Neural cell (in vitro differentiated cells): ENCODE measurements around the gene CREBBP. TPM values are rescaled to one million over a fixed set of nuclear protein-coding genes. Genes with fewer than 3 reads are reported as not detected.

ENCODE experiments used
- H2AFZ ChIP-seq: fragments of 200-600, 300-800 bp; sonication (generic), shearing (Covaris generic); 2 replicates; pipeline ENCODE4 v1.6.0; 2014; ENCODE audit warnings: low read depth, mild to moderate bottlenecking, antibody characterized with exemption, low read length, moderate library complexity
- H3F3A ChIP-seq: fragments of 200-600 bp; shearing (Covaris generic); 2 replicates; pipeline ENCODE4 v1.6.1; 2016; ENCODE audit warnings: mild to moderate bottlenecking, moderate library complexity, mixed read lengths, antibody characterized with exemption, low read length; ENCODE audit not compliant: insufficient read depth, poor library complexity, severe bottlenecking
- H3K27ac ChIP-seq: fragments of 200-600, 300-800 bp; sonication (generic), shearing (Covaris generic); 2 replicates; pipeline ENCODE4 v1.5.1; 2014; ENCODE audit warnings: mild to moderate bottlenecking, low read length, moderate library complexity
- H3K27me3 ChIP-seq: fragments of 300-800, 200-600 bp; sonication (generic), shearing (Covaris generic); 2 replicates; pipeline ENCODE4 v1.6.0; 2014; ENCODE audit warnings: mild to moderate bottlenecking, low read depth, low read length, moderate library complexity; ENCODE audit not compliant: insufficient read depth
- H3K36me3 ChIP-seq: fragments of 300-800, 200-600 bp; sonication (generic), shearing (Covaris generic); 2 replicates; pipeline ENCODE4 v1.5.1; 2014; ENCODE audit warnings: mild to moderate bottlenecking, antibody characterized with exemption, low read length, moderate library complexity; ENCODE audit not compliant: insufficient read depth
- H3K4me2 ChIP-seq: fragments of 300-800, 200-600 bp; sonication (generic), shearing (Covaris generic); 2 replicates; pipeline ENCODE4 v1.6.0; 2014; ENCODE audit warnings: mild to moderate bottlenecking, low read length
- H3K4me3 ChIP-seq: fragments of 300-800, 200-600 bp; sonication (generic), shearing (Covaris generic); 2 replicates; pipeline ENCODE4 v1.5.1; 2014; ENCODE audit warnings: mild to moderate bottlenecking, low read length, moderate library complexity
- H3K79me2 ChIP-seq: fragments of 200-600 bp; shearing (Covaris generic); replicated peaks from 2 replicates; pipeline ENCODE4 v1.6.0; 2014; ENCODE audit warnings: mild to moderate bottlenecking, low read length, moderate library complexity; ENCODE audit not compliant: insufficient read depth
- H3K9ac ChIP-seq: fragments of 300-800, 200-600 bp; sonication (generic), shearing (Covaris generic); 2 replicates; pipeline ENCODE4 v1.6.1; 2016; ENCODE audit warnings: mild to moderate bottlenecking, low read length, mixed read lengths
- H3K9me2 ChIP-seq: fragments of 200-600 bp; shearing (Covaris generic); 2 replicates; pipeline ENCODE4 v1.6.1; 2016; ENCODE audit warnings: mild to moderate bottlenecking, low read length, mixed read lengths; ENCODE audit not compliant: insufficient read depth
- H3K9me3 ChIP-seq: fragments of 200-600, 300-800 bp; sonication (generic), shearing (Covaris generic); 2 replicates; pipeline ENCODE4 v1.6.1; 2016; ENCODE audit warnings: mild to moderate bottlenecking, mixed run types, low read length, moderate library complexity, mixed read lengths
- H4K20me1 ChIP-seq: fragments of 200-600 bp; shearing (Covaris generic); 2 replicates; pipeline ENCODE4 v1.6.1; 2016; ENCODE audit warnings: mild to moderate bottlenecking, mixed run types; ENCODE audit not compliant: insufficient read depth
- EP300 ChIP-seq: fragments of 450-650 bp; conservative IDR thresholded peaks from 2 replicates; pipeline ENCODE4 v1.6.1; 2014; ENCODE audit warnings: antibody characterized with exemption, mild to moderate bottlenecking, moderate library complexity; ENCODE audit not compliant: poor library complexity, severe bottlenecking
- EZH2 ChIP-seq: fragments of 200-600, 300-800 bp; shearing (Covaris generic), sonication (generic); IDR thresholded peaks from 2 replicates; pipeline ENCODE4 v1.6.1; 2014; ENCODE audit warnings: antibody characterized with exemption, low read length, borderline replicate concordance, mild to moderate bottlenecking; ENCODE audit not compliant: insufficient read depth, poor library complexity, severe bottlenecking
- MXI1 ChIP-seq: fragments of 450-650 bp; conservative IDR thresholded peaks from 2 replicates; pipeline ENCODE4 v1.6.1; 2014; ENCODE audit warnings: antibody characterized with exemption, mild to moderate bottlenecking; ENCODE audit not compliant: poor library complexity, severe bottlenecking
- POLR2AphosphoS5 ChIP-seq: IDR thresholded peaks from 2 replicates; pipeline ENCODE4 v1.6.1; 2012
- RAD21 ChIP-seq: fragments of 450-650 bp; conservative IDR thresholded peaks from 2 replicates; pipeline ENCODE4 v1.6.1; 2014; ENCODE audit warnings: antibody characterized with exemption, mild to moderate bottlenecking, moderate library complexity
- SMC3 ChIP-seq: fragments of 450-650 bp; conservative IDR thresholded peaks from 2 replicates; pipeline ENCODE4 v1.6.1; 2014; ENCODE audit warnings: antibody characterized with exemption, mild to moderate bottlenecking, moderate library complexity; ENCODE audit not compliant: poor library complexity
- TAF1 ChIP-seq: IDR thresholded peaks from 2 replicates; pipeline ENCODE4 v1.6.1; 2012; ENCODE audit warnings: low read depth
- polyA plus RNA-seq: library from polyadenylated mRNA; depleted of rRNA; stranded (reverse); fragments of >200 nt; gene quantifications from 2 replicates; pipeline ENCODE4 v1.2.3, GENCODE V29; 2014
- TF ChIP-seq, protein P1 (sequence below): fragments of 450-650 bp; IDR thresholded peaks from 2 replicates; pipeline ENCODE4 v1.5.1; 2014; ENCODE audit warnings: antibody characterized with exemption, mild to moderate bottlenecking, moderate library complexity; ENCODE audit not compliant: poor library complexity, severe bottlenecking
- TF ChIP-seq, protein P2 (sequence below): IDR thresholded peaks from 2 replicates; pipeline ENCODE4 v1.6.1; 2012; ENCODE audit warnings: borderline replicate concordance

CREBBP gene
- polyA plus RNA-seq, 1 donor from 2014 or later, result 3.3 TPM

DNA sequence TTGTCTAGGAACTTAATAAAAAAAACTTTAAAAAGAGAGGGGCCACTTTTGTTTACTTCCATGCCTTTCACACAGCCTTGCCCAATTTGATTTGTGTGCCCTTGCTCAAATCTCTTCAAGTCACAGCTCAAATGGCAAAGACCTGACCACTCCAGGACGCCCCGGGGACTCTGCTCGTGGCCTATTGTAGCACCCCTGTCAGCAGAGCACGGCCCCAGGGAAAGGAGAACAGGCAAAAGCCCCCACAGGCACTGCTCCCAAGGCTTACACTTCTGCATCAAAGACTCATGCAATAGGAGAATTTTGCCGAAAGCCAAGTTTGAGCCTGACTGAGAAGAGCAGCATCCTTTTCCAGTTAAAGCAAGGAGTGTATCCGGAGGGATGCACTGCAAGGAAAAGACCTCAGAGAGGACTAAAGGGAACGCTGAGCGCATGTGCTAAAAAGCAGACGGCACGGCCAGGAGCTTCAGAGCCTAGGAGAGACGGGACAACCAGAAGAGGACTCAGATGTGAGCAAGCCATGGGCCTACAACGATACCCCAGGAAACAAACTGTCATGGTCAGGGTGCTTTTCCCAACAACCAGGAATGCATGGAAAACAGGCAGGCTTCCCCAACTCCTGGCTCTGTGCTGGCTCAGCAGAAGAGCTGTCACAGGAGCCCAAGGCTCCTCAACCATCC is 8.2 kb downstream of the CREBBP start:
- H3K79me2 ChIP-seq, result peaks cover 100% of the 10 kb centered on the region
- no peaks in the 10 kb centered on the region for H3K36me3 ChIP-seq
- no peaks in the 10 kb centered on the region for H3K27me3 ChIP-seq
- no peaks in the 10 kb centered on the region for H3K9me3 ChIP-seq
- no peaks in the 10 kb centered on the region for H3F3A ChIP-seq
- H3K4me3 ChIP-seq, result peak overlapping the region; percentile 8
- H3K9me2 ChIP-seq, result no peaks in the 10 kb centered on the region
- no peak overlapping the region for H3K9ac ChIP-seq
- TF ChIP-seq EZH2, result no peak
- no peak for TF ChIP-seq RAD21
- TF ChIP-seq SMC3, result no peak
- TF ChIP-seq EP300, result no peak
- TF ChIP-seq, protein P1, sequence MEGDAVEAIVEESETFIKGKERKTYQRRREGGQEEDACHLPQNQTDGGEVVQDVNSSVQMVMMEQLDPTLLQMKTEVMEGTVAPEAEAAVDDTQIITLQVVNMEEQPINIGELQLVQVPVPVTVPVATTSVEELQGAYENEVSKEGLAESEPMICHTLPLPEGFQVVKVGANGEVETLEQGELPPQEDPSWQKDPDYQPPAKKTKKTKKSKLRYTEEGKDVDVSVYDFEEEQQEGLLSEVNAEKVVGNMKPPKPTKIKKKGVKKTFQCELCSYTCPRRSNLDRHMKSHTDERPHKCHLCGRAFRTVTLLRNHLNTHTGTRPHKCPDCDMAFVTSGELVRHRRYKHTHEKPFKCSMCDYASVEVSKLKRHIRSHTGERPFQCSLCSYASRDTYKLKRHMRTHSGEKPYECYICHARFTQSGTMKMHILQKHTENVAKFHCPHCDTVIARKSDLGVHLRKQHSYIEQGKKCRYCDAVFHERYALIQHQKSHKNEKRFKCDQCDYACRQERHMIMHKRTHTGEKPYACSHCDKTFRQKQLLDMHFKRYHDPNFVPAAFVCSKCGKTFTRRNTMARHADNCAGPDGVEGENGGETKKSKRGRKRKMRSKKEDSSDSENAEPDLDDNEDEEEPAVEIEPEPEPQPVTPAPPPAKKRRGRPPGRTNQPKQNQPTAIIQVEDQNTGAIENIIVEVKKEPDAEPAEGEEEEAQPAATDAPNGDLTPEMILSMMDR, result no peak
- TF ChIP-seq TAF1, result no peak
- no peak for TF ChIP-seq MXI1
- TF ChIP-seq POLR2AphosphoS5, result no peak
- TF ChIP-seq, protein P2, sequence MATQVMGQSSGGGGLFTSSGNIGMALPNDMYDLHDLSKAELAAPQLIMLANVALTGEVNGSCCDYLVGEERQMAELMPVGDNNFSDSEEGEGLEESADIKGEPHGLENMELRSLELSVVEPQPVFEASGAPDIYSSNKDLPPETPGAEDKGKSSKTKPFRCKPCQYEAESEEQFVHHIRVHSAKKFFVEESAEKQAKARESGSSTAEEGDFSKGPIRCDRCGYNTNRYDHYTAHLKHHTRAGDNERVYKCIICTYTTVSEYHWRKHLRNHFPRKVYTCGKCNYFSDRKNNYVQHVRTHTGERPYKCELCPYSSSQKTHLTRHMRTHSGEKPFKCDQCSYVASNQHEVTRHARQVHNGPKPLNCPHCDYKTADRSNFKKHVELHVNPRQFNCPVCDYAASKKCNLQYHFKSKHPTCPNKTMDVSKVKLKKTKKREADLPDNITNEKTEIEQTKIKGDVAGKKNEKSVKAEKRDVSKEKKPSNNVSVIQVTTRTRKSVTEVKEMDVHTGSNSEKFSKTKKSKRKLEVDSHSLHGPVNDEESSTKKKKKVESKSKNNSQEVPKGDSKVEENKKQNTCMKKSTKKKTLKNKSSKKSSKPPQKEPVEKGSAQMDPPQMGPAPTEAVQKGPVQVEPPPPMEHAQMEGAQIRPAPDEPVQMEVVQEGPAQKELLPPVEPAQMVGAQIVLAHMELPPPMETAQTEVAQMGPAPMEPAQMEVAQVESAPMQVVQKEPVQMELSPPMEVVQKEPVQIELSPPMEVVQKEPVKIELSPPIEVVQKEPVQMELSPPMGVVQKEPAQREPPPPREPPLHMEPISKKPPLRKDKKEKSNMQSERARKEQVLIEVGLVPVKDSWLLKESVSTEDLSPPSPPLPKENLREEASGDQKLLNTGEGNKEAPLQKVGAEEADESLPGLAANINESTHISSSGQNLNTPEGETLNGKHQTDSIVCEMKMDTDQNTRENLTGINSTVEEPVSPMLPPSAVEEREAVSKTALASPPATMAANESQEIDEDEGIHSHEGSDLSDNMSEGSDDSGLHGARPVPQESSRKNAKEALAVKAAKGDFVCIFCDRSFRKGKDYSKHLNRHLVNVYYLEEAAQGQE, result no peak
- H3K27ac ChIP-seq, result no peak overlapping the region
- peaks cover 79% of the 10 kb centered on the region for H4K20me1 ChIP-seq
- no peak overlapping the region for H3K4me2 ChIP-seq
- H2AFZ ChIP-seq, result no peak overlapping the region

DNA sequence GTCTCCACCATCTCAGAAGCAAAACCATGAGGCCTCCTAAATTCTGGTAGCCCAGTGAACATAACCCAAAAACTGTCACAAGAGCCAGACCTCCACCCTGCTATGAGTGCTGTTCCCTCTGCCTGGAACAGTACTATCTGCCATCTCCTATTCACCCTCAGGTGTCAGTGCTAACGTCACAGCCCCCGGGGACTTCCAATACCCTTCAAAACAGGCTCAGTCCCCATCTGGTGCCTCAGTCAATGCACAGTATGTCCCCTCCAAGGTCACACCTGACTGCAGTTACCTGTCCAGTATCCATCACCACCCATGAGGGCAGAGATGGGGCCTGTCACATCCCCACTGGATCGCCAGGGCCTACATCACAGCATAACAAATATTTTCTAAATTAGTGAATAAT is 11.5 kb downstream of the CREBBP start:
- H3K27me3 ChIP-seq, result no peaks in the 10 kb centered on the region
- H3K4me3 ChIP-seq, result no peak overlapping the region
- H3K4me2 ChIP-seq, result no peak overlapping the region
- peaks cover 100% of the 10 kb centered on the region for H3K79me2 ChIP-seq
- no peak overlapping the region for H2AFZ ChIP-seq
- H3K27ac ChIP-seq, result no peak overlapping the region
- H3K9ac ChIP-seq, result no peak overlapping the region
- TF ChIP-seq, protein P2, result no peak
- TF ChIP-seq TAF1 (no peak), EP300 (no peak), MXI1 (no peak), EZH2 (no peak), POLR2AphosphoS5 (no peak), SMC3 (no peak), RAD21 (no peak)
- TF ChIP-seq, protein P1, result no peak
- no peaks in the 10 kb centered on the region for H3K9me3 ChIP-seq
- H3F3A ChIP-seq, result no peaks in the 10 kb centered on the region
- H4K20me1 ChIP-seq, result peaks cover 57% of the 10 kb centered on the region
- H3K36me3 ChIP-seq, result no peaks in the 10 kb centered on the region
- no peaks in the 10 kb centered on the region for H3K9me2 ChIP-seq
